Left lung (tissue), 10 donors: ENCODE results near the gene SPR. TPM values are rescaled to one million over a fixed set of nuclear protein-coding genes. Genes with fewer than 3 reads are reported as not detected.

ENCODE experiments used
- ATAC-seq: fragments of 200-7000 bp; cut with Tn5 transposase; one replicate; pipeline ENCODE4 v1.9.1; 2020; ENCODE audit warnings: moderate library complexity
- DNase-seq, 4 donors: peaks; one replicate each; pipeline ENCODE4 v3.0.0-alpha.2; 2013 to 2020
- H3K27ac ChIP-seq, 2 donors: fragments of 200-600 bp; sonication (generic) in 1 of 2; one replicate each; pipeline versions ENCODE4 v1.5.0 to v1.8.0; 2020 to 2021
- H3K27me3 ChIP-seq, 2 donors: fragments of 200-600 bp; sonication (generic) in 1 of 2; one replicate each; pipeline versions ENCODE4 v1.5.0 to v1.8.0; 2020 to 2021
- H3K36me3 ChIP-seq, 2 donors: fragments of 200-600 bp; sonication (generic) in 1 of 2; one replicate each; pipeline versions ENCODE4 v1.5.0 to v1.8.0; 2020 to 2021
- H3K4me1 ChIP-seq, 2 donors: fragments of 200-600 bp; one replicate each; pipeline ENCODE4 v1.8.0; 2021
- H3K4me3 ChIP-seq, 2 donors: fragments of 200-600 bp; sonication (generic) in 1 of 2; one replicate each; pipeline versions ENCODE4 v1.5.0 to v1.8.0; 2020 to 2021; ENCODE audit warnings: mild to moderate bottlenecking in 1 of 2
- H3K9me3 ChIP-seq, 2 donors: fragments of 200-600 bp; sonication (generic) in 1 of 2; one replicate each; pipeline versions ENCODE4 v1.5.0 to v1.8.0; 2020 to 2021
- CTCF ChIP-seq, 2 donors: fragments of 200-600 bp; sonication (generic) in 1 of 2; IDR thresholded peaks; one replicate each; pipeline versions ENCODE4 v1.5.0 to v1.8.0; 2021; ENCODE audit warnings: antibody characterized with exemption in 2 of 2
- intact Hi-C, 2 donors: fragments of 100-400 bp; cut with DNase I; formaldehyde crosslinking; loops; one replicate each; pipeline versions ENCODE4 v1.11.2 to v1.14.2; 2022
- polyA plus RNA-seq, 6 donors: library from polyadenylated mRNA; unstranded; fragments of 120-200 nt; gene quantifications; one replicate each; pipeline ENCODE4 v1.2.1, GENCODE V29; 2013; ENCODE audit not compliant: insufficient read length in 6 of 6
- total RNA-seq, 2 donors: library from RNA; stranded (reverse); fragmentation: NEBNext Ultra II Directional; extraction: Animal tissue kit (Norgen Biotek cat#: 25700); gene quantifications; one replicate each; pipeline ENCODE4 v1.2.1, GENCODE V29; 2021
- donor health status: DM: no; HTN: yes; CAD: no.
- donor health status: DM: no; HTN: no; CAD: no.

Gene SPR
- total and polyA plus RNA-seq, 8 donors: 5.2 to 41.9 (median 6.0) TPM

GRCh38 chr2:72915320-72915906 lies 28.2 kb downstream of the SPR start:
- ATAC-seq (no peak), DNase-seq (no peak)
- no peaks in the 10 kb centered on the region for H3K9me3 ChIP-seq
- TF ChIP-seq CTCF (IDR thresholded peaks at IDR 0.05): no peak
- H3K4me1 ChIP-seq: peaks cover 11 to 43% of the 10 kb centered on the region in 2 donors
- no peaks in the 10 kb centered on the region for H3K36me3 ChIP-seq
- H3K27me3 ChIP-seq: peaks cover 98 to 100% of the 10 kb centered on the region in 2 donors
- peak overlapping the region in 1 of 2 donors; percentile 23 for H3K4me3 ChIP-seq
- intact Hi-C loops: no loop called here
- H3K27ac ChIP-seq: no peak overlapping the region

DNA sequence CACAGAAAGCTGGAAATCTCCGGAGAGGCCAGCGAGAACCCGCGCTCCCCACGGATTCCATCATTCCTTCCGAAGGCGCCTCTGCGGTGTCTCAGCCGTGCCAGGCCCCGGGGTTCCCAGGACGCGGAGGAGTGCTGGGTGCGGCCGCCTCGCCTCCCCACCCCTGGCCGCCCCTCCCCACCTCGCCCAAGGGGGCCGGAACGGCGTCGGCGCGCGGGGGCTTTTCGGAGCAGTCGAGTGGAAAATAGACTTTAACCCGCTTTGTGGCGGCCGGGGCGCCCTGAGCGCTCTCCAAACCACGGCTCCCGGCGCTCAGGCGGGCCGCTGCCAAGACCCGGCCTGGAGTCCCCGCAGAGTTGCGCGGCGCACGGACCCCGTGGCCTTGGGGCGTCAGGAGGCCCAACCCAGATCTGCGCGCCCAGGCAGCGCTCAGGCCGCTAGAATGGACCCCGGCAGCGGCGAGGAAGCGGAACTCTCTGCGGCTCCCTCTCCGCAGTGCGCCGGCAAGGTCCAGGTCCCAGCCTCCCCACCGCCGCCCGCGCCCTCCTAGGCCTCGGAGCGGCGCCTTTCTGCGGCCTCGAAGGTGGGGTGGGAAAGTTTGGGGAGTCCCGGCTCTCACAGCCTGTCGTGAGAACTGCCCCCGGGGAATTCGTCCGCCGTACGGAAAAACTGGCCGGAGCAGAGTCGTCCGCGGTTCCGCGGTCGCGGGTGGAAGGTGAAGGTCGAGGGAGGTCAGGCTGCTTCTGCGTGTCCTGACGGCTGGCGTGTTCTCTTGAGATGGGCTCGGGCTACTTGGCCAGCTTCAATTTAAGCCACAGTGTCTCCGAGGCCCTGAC lies 28.9 kb downstream of the SPR start:
- no peaks in the 10 kb centered on the region for H3K36me3 ChIP-seq
- H3K4me3 ChIP-seq: peak overlapping the region; percentile 17 to 23
- peak in 2 of 4 donors; percentile 53 to 84 for DNase-seq
- H3K9me3 ChIP-seq: no peaks in the 10 kb centered on the region
- no peak for TF ChIP-seq CTCF (IDR thresholded peaks at IDR 0.05)
- intact Hi-C loops: no loop called here
- H3K27ac ChIP-seq: no peak overlapping the region
- H3K4me1 ChIP-seq: peaks cover 13 to 47% of the 10 kb centered on the region in 2 donors
- H3K27me3 ChIP-seq: peaks cover 100% of the 10 kb centered on the region in 2 donors
- ATAC-seq: peak; percentile 85

DNA sequence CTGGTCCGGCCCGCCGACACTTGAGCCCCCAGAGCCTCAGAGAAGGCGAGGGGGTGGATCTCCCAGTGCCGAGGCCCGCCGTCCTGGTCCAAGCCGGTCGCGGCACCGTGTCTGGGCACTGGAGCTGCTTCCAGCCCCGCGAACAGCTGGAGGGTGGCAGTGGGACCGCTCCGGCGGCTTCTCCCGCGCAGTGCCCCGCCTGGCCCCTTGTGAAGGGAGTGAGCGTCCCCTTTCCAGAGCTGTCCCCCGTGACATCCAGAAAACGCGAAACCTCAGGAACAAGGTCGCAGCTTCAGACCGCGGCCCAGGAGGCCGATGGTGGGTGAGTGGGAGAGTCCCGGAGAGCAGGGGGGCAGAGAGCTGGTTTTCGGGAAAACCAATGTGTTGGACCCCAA lies 29.5 kb downstream of the SPR start:
- Histone ChIP-seq H3K27ac (no peak overlapping the region), H3K27me3 (peaks cover 100% of the 10 kb centered on the region in 2 donors), H3K4me3 (peak overlapping the region; percentile 17 to 23), H3K4me1 (peaks cover 13 to 47% of the 10 kb centered on the region in 2 donors), H3K9me3 (no peaks in the 10 kb centered on the region), H3K36me3 (no peaks in the 10 kb centered on the region)
- TF ChIP-seq CTCF (IDR thresholded peaks at IDR 0.05): no peak
- ATAC-seq: peak; percentile 10
- intact Hi-C loops: no loop called here
- DNase-seq: peak in 1 of 4 donors; percentile 77

DNA sequence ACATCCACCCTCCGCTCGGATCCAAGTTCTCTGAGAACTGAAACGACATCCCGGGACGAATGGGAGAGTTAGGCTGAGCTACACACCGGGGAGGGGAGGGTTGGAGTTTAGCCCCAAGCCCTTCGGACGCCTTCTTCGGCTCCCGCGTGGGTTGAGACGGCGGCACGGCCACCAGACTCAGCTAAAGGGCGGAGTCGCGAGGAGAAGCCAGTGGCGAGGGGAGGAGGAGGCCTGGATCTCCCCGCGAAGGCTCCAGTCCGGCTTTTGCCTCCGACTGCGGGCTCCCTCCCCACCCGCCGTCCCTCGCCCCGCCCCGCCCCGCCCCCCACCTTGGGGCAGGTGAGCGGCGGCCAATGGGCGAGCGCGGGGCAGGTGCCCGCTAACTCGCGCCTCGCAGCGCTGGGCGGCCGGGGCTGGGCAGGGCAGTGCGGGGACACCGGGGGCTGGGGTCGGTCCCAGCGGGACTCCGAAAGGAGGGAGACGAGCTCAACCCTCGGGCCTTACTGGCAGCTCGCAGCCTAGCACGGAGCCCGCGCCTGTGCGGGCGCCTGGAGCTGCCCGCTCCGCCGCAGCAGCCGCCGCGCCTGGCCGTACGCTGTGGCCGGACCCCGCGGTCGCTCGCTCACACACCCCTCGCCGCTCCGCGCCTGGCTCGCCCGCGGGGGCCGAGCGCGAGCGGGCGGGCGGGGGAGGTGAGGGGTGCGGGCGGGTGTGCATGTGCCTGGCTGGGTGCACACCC lies 30.1 kb downstream of the SPR start, which contains the start of gene EMX1:
TSS of gene EMX1 (plus strand) at position 382 of the 739 bp plus-strand sequence. CDS start at position 716, 334 bp downstream.
- DNase-seq (peak in 2 of 4 donors; percentile 62 to 84), ATAC-seq (peak; percentile 87)
- no peaks in the 10 kb centered on the region for H3K36me3 ChIP-seq
- peaks cover 13 to 47% of the 10 kb centered on the region in 2 donors for H3K4me1 ChIP-seq
- no peak within 1 kb of the TSS for H3K27ac ChIP-seq
- TF ChIP-seq CTCF (IDR thresholded peaks at IDR 0.05): no peak
- peaks cover 100% of the 10 kb centered on the region in 2 donors for H3K27me3 ChIP-seq
- H3K9me3 ChIP-seq: no peaks in the 10 kb centered on the region
- intact Hi-C loops: no loop called here
- peak within 1 kb of the TSS; percentile 17 to 23 for H3K4me3 ChIP-seq
